ENCODE measurements around the gene HSPBP1.
A peak's percentile ranks its signal among the peaks of the same experiment; 100 is the strongest.

The HSPBP1 gene

GRCh38 chr19:55251341-55252081, 28.4 kb downstream of the HSPBP1 start:
- peak; percentile 42 for DNase-seq (ENCODE audit: low spot score)
- TF ChIP-seq CTCF (IDR thresholded peaks at IDR 0.05; ENCODE audit: extremely low read depth, missing control alignments), result no peak

GRCh38 chr19:55250262-55251036, 29.5 kb downstream of the HSPBP1 start:
- no peak for DNase-seq (ENCODE audit: low spot score)
- no peak for TF ChIP-seq CTCF (IDR thresholded peaks at IDR 0.05; ENCODE audit: extremely low read depth, missing control alignments)

- no peak for DNase-seq (ENCODE audit: low spot score)
Measured at GRCh38 chr19:55249841-55250240, 30.1 kb downstream of the HSPBP1 start.

GRCh38 chr19:55248704-55249103, 31.2 kb downstream of the HSPBP1 start:
- no peak for TF ChIP-seq CTCF (IDR thresholded peaks at IDR 0.05; ENCODE audit: extremely low read depth, missing control alignments)
- DNase-seq (ENCODE audit: low spot score), result peak; percentile 16

More at GRCh38 chr19:55249841-55250240, 30.1 kb downstream of the HSPBP1 start:
- no peak for TF ChIP-seq CTCF (IDR thresholded peaks at IDR 0.05; ENCODE audit: extremely low read depth, missing control alignments)

- TF ChIP-seq CTCF (IDR thresholded peaks at IDR 0.05; ENCODE audit: extremely low read depth, missing control alignments), result no peak
- no peak for DNase-seq (ENCODE audit: low spot score)
Measured at GRCh38 chr19:55248166-55248675, 31.7 kb downstream of the HSPBP1 start.

- DNase-seq (ENCODE audit: low spot score), result peak; percentile 26
- no peak for TF ChIP-seq CTCF (IDR thresholded peaks at IDR 0.05; ENCODE audit: extremely low read depth, missing control alignments)
Measured at GRCh38 chr19:55247621-55248099, 32.2 kb downstream of the HSPBP1 start.

Measured in GM20000 (cell line).